HEK293 (cell line): Measurements from ENCODE around the gene METTL3.

Source experiments
- CTCF ChIA-PET: fragments of 350-600 bp; formaldehyde crosslinking; extraction: SDS; loops from one replicate; lab custom pipeline; 2021; ENCODE audit warnings: antibody characterized with exemption; lab: Yijun Ruan, JAX
- POLR2A ChIA-PET: fragments of 300-600 bp; formaldehyde crosslinking; extraction: SDS; loops from one replicate; lab custom pipeline; 2020; ENCODE audit warnings: antibody characterized with exemption, inconsistent platforms; lab: Yijun Ruan, JAX
- H3K27ac ChIP-seq: fragments of 200-500 bp; sonication (Bioruptor generic); 2 replicates; pipeline ENCODE4 v1.5.1; 2014; ENCODE audit warnings: low read depth, low read length, control low read depth, inconsistent platforms; ENCODE audit errors: extremely low read depth
- H3K36me3 ChIP-seq, 2 experiments: fragments of 200-500 bp in 1 of 2; sonication (Bioruptor generic) in 1 of 2; 1 replicate in 1 of 2; 2 replicates in 1 of 2; pipeline ENCODE4 v1.5.1; 2014 to 2017; ENCODE audit warnings: inconsistent platforms in 2 of 2, low read length in 2 of 2; ENCODE audit not compliant: control insufficient read depth in 2 of 2, insufficient read depth in 1 of 2
- H3K4me1 ChIP-seq: fragments of 200-500 bp; sonication (Bioruptor generic); 2 replicates; pipeline ENCODE4 v1.5.1; 2014; ENCODE audit warnings: mild to moderate bottlenecking, low read length, inconsistent platforms; ENCODE audit not compliant: control insufficient read depth, insufficient read depth
- H3K4me3 ChIP-seq: 2 replicates; pipeline ENCODE4 v1.5.1; 2011; ENCODE audit warnings: low read depth, mild to moderate bottlenecking, control low read depth, low read length, moderate library complexity
- H3K9me3 ChIP-seq: fragments of 200-500 bp; sonication (Bioruptor generic); 2 replicates; pipeline ENCODE4 v1.5.1; 2014; ENCODE audit warnings: low read depth, low read length, inconsistent platforms; ENCODE audit not compliant: control insufficient read depth, insufficient read depth
- FEZF1 ChIP-seq: fragments of 450-650 bp; formaldehyde crosslinking; IDR thresholded peaks from 2 replicates; pipeline ENCODE4 v1.5.1; 2016; ENCODE audit warnings: missing biosample characterization, missing genetic modification characterization
- GLI4 ChIP-seq: fragments of 450-650 bp; formaldehyde crosslinking; IDR thresholded peaks from 2 replicates; pipeline ENCODE4 v1.5.1; 2016; ENCODE audit warnings: missing biosample characterization, missing genetic modification characterization
- GLIS2 ChIP-seq: fragments of 450-650 bp; formaldehyde crosslinking; IDR thresholded peaks from 2 replicates; pipeline ENCODE4 v1.5.1; 2016; ENCODE audit warnings: missing biosample characterization, missing genetic modification characterization
- KLF10 ChIP-seq: fragments of 450-650 bp; IDR thresholded peaks from 2 replicates; pipeline ENCODE4 v1.5.1; 2018; ENCODE audit warnings: missing biosample characterization, mild to moderate bottlenecking, missing genetic modification characterization
- SCRT2 ChIP-seq: fragments of 450-650 bp; formaldehyde crosslinking; IDR thresholded peaks from 2 replicates; pipeline ENCODE4 v1.5.1; 2016; ENCODE audit warnings: missing biosample characterization, missing genetic modification characterization
- TRIM28 ChIP-seq: IDR thresholded peaks from 2 replicates; pipeline ENCODE4 v1.6.1; 2011; ENCODE audit warnings: low read length, control low read depth, borderline replicate concordance
- ZNF10 ChIP-seq: fragments of 450-650 bp; formaldehyde crosslinking; IDR thresholded peaks from 2 replicates; pipeline ENCODE4 v1.5.1; 2017; ENCODE audit warnings: missing biosample characterization, missing genetic modification characterization
- ZNF121 ChIP-seq: fragments of 450-650 bp; formaldehyde crosslinking; IDR thresholded peaks from 2 replicates; pipeline ENCODE4 v1.5.1; 2016; ENCODE audit warnings: missing biosample characterization, missing genetic modification characterization
- ZNF133 ChIP-seq: fragments of 450-650 bp; formaldehyde crosslinking; IDR thresholded peaks from 2 replicates; pipeline ENCODE4 v1.5.1; 2016; ENCODE audit warnings: missing biosample characterization, missing genetic modification characterization
- ZNF24 ChIP-seq: fragments of 450-650 bp; formaldehyde crosslinking; IDR thresholded peaks from 2 replicates; pipeline ENCODE4 v1.5.1; 2016; ENCODE audit warnings: missing biosample characterization, missing genetic modification characterization
- ZNF274 ChIP-seq, 2 experiments: fragments of 200-500 bp in 1 of 2; fragments of 450-650 bp in 1 of 2; sonication (Bioruptor generic) in 1 of 2; formaldehyde crosslinking in 1 of 2; IDR thresholded peaks; 2 replicates each; pipeline versions ENCODE4 v1.5.1 to v1.6.1; 2014 to 2016; ENCODE audit warnings: borderline replicate concordance in 1 of 2, inconsistent platforms in 1 of 2, low read length in 1 of 2, missing biosample characterization in 1 of 2, missing genetic modification characterization in 1 of 2
- ZNF510 ChIP-seq: fragments of 450-650 bp; formaldehyde crosslinking; IDR thresholded peaks from 2 replicates; pipeline ENCODE4 v1.5.1; 2018; ENCODE audit warnings: mild to moderate bottlenecking, missing genetic modification characterization, missing biosample characterization; ENCODE audit not compliant: insufficient replicate concordance
- ZNF624 ChIP-seq: fragments of 450-650 bp; formaldehyde crosslinking; IDR thresholded peaks from 2 replicates; pipeline ENCODE4 v1.5.1; 2017; ENCODE audit warnings: missing biosample characterization, missing genetic modification characterization
- ZNF629 ChIP-seq: fragments of 450-650 bp; formaldehyde crosslinking; IDR thresholded peaks from 2 replicates; pipeline ENCODE4 v1.5.1; 2017; ENCODE audit warnings: missing biosample characterization, missing genetic modification characterization
- TF ChIP-seq, protein P1 (sequence below): fragments of 450-650 bp; formaldehyde crosslinking; IDR thresholded peaks from 2 replicates; pipeline ENCODE4 v1.5.1; 2016; ENCODE audit warnings: missing biosample characterization, missing genetic modification characterization
- TF ChIP-seq, protein P2 (sequence below): fragments of 450-650 bp; formaldehyde crosslinking; IDR thresholded peaks from 2 replicates; pipeline ENCODE4 v1.5.1; 2016; ENCODE audit warnings: missing biosample characterization, missing genetic modification characterization

METTL3 gene

DNA sequence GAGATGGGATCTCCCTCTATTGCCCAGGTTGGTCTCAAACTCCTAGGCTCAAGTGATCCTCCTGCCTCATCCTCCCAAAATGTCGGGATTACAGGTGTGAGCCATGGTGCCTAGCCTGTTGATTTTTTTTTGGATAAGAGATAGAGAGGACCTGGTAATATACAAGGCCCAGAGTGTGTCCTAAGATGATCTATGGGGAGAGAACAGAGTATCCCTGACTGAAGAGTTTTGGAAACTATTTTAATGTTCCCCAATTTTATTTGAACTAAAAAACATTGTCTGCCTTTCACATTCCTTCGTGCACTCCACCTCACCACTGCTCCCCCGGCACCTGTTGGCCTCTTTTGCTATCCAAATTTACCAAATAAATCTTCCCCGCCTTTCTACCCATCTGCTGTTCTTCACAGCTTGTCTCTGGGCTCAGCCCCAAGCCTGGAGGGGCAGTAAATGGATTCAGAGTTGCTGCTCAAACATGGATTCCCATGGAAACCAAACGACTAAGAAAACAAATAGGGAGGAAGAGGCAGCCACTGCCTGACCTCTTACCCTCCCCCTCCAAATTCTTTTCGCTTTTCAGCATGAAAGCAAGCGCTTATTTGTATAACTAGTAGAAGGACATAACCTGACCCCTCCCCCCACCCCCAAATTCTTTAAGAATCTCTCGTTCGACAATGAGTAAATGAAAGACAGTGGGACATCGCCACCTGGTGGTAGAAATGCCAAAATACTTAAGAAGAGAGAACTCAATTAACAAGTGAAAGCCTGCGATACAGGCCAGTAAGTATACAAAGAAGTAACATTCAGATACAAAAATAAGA lies 46.2 kb upstream of the METTL3 start (continued):
- TF ChIP-seq SCRT2 (tag by site-specific recombination) (peak; percentile 45; the same call in 1 of the 2 replicates), GLI4 (no peak), ZNF510 (tag by site-specific recombination) (no peak), TRIM28 (peak; percentile 56; the same call in 1 of the 2 replicates), ZNF10 (0 out of 2 replicates have a peak, but pooled peaks have one; percentile 44), ZNF629 (peak; percentile 37; the same call in 1 of the 2 replicates), FEZF1 (tag by site-specific recombination) (no peak), KLF10 (tag by site-specific recombination) (peak; percentile 36; the same call in 1 of the 2 replicates), ZNF133 (no peak)
- TF ChIP-seq, protein P1, sequence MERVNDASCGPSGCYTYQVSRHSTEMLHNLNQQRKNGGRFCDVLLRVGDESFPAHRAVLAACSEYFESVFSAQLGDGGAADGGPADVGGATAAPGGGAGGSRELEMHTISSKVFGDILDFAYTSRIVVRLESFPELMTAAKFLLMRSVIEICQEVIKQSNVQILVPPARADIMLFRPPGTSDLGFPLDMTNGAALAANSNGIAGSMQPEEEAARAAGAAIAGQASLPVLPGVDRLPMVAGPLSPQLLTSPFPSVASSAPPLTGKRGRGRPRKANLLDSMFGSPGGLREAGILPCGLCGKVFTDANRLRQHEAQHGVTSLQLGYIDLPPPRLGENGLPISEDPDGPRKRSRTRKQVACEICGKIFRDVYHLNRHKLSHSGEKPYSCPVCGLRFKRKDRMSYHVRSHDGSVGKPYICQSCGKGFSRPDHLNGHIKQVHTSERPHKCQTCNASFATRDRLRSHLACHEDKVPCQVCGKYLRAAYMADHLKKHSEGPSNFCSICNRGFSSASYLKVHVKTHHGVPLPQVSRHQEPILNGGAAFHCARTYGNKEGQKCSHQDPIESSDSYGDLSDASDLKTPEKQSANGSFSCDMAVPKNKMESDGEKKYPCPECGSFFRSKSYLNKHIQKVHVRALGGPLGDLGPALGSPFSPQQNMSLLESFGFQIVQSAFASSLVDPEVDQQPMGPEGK (tag by site-specific recombination), result peak; percentile 60; the same call in 1 of the 2 replicates
- TF ChIP-seq, protein P2, sequence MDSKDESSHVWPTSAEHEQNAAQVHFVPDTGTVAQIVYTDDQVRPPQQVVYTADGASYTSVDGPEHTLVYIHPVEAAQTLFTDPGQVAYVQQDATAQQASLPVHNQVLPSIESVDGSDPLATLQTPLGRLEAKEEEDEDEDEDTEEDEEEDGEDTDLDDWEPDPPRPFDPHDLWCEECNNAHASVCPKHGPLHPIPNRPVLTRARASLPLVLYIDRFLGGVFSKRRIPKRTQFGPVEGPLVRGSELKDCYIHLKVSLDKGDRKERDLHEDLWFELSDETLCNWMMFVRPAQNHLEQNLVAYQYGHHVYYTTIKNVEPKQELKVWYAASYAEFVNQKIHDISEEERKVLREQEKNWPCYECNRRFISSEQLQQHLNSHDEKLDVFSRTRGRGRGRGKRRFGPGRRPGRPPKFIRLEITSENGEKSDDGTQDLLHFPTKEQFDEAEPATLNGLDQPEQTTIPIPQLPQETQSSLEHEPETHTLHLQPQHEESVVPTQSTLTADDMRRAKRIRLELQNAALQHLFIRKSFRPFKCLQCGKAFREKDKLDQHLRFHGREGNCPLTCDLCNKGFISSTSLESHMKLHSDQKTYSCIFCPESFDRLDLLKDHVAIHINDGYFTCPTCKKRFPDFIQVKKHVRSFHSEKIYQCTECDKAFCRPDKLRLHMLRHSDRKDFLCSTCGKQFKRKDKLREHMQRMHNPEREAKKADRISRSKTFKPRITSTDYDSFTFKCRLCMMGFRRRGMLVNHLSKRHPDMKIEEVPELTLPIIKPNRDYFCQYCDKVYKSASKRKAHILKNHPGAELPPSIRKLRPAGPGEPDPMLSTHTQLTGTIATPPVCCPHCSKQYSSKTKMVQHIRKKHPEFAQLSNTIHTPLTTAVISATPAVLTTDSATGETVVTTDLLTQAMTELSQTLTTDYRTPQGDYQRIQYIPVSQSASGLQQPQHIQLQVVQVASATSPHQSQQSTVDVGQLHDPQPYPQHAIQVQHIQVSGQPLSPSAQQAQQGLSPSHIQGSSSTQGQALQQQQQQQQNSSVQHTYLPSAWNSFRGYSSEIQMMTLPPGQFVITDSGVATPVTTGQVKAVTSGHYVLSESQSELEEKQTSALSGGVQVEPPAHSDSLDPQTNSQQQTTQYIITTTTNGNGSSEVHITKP (tag by site-specific recombination), result 0 out of 2 replicates have a peak, but pooled peaks have one; percentile 26

DNA sequence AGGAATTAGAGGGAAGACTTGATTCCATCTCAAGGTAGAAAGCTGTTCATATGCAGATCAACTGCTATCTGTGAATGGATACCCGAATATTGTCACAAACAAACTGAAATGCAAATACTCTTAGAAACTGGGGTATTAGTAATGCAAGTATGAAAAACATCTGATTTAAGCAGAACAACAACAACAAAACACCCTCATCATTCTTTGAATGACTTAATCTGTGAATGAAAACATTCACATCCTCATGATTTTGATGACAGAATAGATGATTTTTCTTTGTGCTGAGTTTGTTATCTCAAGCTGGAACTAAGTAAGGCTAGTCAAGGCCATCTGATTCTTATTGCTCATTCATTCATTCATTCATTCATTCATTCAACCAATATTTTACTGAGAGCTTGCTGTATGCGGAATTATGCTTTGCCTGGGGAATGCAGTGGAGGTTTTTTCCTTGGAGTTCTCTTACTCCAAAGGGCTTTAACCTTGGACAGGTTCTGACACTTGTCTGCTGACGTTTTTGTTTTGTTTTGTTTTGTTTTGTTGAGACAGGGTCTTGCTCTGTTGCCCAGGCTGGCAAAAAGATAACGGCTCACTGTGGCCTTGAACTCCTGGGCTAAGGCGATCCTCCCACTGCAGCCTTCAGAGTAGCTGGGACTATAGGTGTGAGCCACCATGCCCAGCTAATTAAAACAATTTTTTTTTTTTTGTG lies 45.4 kb upstream of the METTL3 start:
- H3K4me1 ChIP-seq, result no peaks in the 10 kb centered on the region
- TF ChIP-seq ZNF274 (IDR thresholded peaks at IDR 0.05; ENCODE audit: low read length), result no peak
- TF ChIP-seq ZNF274 (tag by site-specific recombination; IDR thresholded peaks at IDR 0.05; ENCODE audit: borderline replicate concordance), result no peak
- TF ChIP-seq ZNF624 (tag by site-specific recombination), result no peak
- TF ChIP-seq GLIS2 (tag by site-specific recombination), result no peak
- TF ChIP-seq ZNF24 (tag by site-specific recombination), result peak; percentile 84; the same call in 1 of the 2 replicates
- peak; percentile 96 for TF ChIP-seq ZNF121 (tag by site-specific recombination)
- no peak overlapping the region for H3K27ac ChIP-seq
- no peaks in the 10 kb centered on the region for H3K9me3 ChIP-seq
- CTCF ChIA-PET, result interaction anchor here (0.6 to 4.7 kb wide), 14 partner anchors 22 to 542 kb away, joined by 3 to 72 read pairs (median 3); partner anchors contain the start of gene SALL2
- POLR2A ChIA-PET, result interaction anchor here (0.6 to 1.9 kb wide), 4 partner anchors 30 to 101 kb away, joined by 5 to 9 read pairs (median 7); partner anchors contain the start of genes CHD8, METTL3 and SALL2
- H3K36me3 ChIP-seq, result no peaks in the 10 kb centered on the region
- H3K4me3 ChIP-seq, result no peak overlapping the region
